Measurements from ENCODE around the gene C1QTNF8.

Gene C1QTNF8

GRCh38 chr16:1043881-1044451, 52.1 kb downstream of the C1QTNF8 start:
- H3K27ac Mint-ChIP-seq, result no peak overlapping the region
- H3K4me3 Mint-ChIP-seq, result no peak overlapping the region
- H3K36me3 Mint-ChIP-seq (ENCODE audit: low read depth), result no peaks in the 10 kb centered on the region
- intact Hi-C loops (cut with micrococcal nuclease), result no loop called here
- peaks cover 10% of the 10 kb centered on the region for H3K27me3 Mint-ChIP-seq
- peaks cover 11% of the 10 kb centered on the region for H3K9me3 Mint-ChIP-seq
- H3K4me1 Mint-ChIP-seq (ENCODE audit: low read depth), result no peaks in the 10 kb centered on the region

- Mint-ChIP-seq H3K36me3 (ENCODE audit: low read depth) (no peaks in the 10 kb centered on the region), H3K27me3 (peaks cover 5% of the 10 kb centered on the region), H3K4me1 (ENCODE audit: low read depth) (no peaks in the 10 kb centered on the region), H3K9me3 (peaks cover 11% of the 10 kb centered on the region), H3K4me3 (no peak overlapping the region), H3K27ac (no peak overlapping the region)
- intact Hi-C loops (cut with micrococcal nuclease), result no loop called here
Measured at GRCh38 chr16:1042866-1043265, 53.2 kb downstream of the C1QTNF8 start.

DNA sequence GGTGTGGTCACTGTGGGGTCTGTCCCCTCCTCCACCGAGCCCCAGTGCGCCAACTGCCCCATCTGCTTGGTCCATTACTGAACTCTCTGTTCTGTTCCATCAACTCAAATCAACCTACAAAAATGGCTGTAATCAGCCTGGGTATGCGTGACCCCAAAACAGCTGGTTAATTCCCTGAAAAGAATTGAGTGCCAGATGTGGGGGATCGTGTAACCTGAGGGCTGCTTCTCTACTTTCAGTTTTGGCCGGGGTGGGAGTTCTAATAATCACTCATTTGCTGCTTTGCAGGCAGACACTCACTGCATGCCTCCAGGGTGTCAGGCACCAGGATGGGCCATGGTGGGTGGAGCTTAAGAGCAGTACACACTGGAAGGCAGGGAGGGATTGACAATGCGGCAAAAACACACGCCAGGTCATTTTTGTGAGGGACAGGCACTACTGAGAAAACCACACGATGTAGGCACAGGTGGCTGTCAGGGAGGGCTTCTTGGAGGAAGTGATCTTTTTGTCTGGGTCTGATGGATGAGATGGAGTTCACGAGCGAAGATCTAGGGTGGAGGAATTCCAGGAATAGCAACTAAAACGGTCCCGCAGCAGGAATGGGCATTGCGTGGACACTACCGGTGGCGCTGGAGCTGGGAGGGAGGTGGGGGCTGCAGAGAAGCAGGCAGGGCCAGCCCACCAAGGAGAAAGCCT, 53.8 kb downstream of the C1QTNF8 start:
- Mint-ChIP-seq H3K27me3 (peaks cover 5% of the 10 kb centered on the region), H3K9me3 (peaks cover 11% of the 10 kb centered on the region), H3K4me3 (no peak overlapping the region), H3K27ac (no peak overlapping the region), H3K4me1 (ENCODE audit: low read depth) (no peaks in the 10 kb centered on the region), H3K36me3 (ENCODE audit: low read depth) (no peaks in the 10 kb centered on the region)
- intact Hi-C loops (cut with micrococcal nuclease), result no loop called here

DNA sequence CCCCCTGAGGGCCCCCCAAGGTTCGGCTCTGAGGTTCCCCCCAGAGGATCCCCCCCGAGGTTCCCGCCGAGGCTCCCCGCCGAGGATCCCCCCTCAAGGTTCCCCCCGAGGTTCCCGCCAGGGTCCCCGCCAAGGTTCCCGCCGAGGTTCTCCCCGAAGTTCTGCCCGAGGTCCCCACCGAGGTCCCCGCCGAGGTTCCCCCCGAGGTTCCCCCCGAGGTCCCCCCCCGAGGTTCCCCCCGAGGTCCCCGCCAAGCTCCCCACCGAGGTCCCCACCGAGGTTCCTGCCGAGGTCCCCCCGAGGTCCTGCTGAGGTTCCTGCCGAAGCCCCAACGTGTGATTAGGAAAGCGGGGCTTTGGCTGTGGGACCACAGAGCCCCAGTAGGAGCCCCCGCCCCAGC, 55.7 kb downstream of the C1QTNF8 start:
- Mint-ChIP-seq H3K27me3 (peaks cover 2% of the 10 kb centered on the region), H3K36me3 (ENCODE audit: low read depth) (no peaks in the 10 kb centered on the region), H3K27ac (no peak overlapping the region), H3K9me3 (peaks cover 11% of the 10 kb centered on the region), H3K4me1 (ENCODE audit: low read depth) (no peaks in the 10 kb centered on the region), H3K4me3 (no peak overlapping the region)
- intact Hi-C loops (cut with micrococcal nuclease), result no loop called here

GRCh38 chr16:1039762-1040161, 56.3 kb downstream of the C1QTNF8 start:
- Mint-ChIP-seq H3K27ac (no peak overlapping the region), H3K4me3 (no peak overlapping the region), H3K9me3 (peaks cover 11% of the 10 kb centered on the region), H3K4me1 (ENCODE audit: low read depth) (no peaks in the 10 kb centered on the region), H3K27me3 (peaks cover 2% of the 10 kb centered on the region), H3K36me3 (ENCODE audit: low read depth) (no peaks in the 10 kb centered on the region)
- intact Hi-C loops (cut with micrococcal nuclease), result no loop called here

GRCh38 chr16:1038932-1039331, 57.1 kb downstream of the C1QTNF8 start:
- Mint-ChIP-seq H3K27me3 (peaks cover 2% of the 10 kb centered on the region), H3K9me3 (peaks cover 11% of the 10 kb centered on the region), H3K36me3 (ENCODE audit: low read depth) (no peaks in the 10 kb centered on the region), H3K4me1 (ENCODE audit: low read depth) (no peaks in the 10 kb centered on the region), H3K27ac (no peak overlapping the region), H3K4me3 (no peak overlapping the region)
- intact Hi-C loops (cut with micrococcal nuclease), result no loop called here

Measured in dendritic cell treated with granulocyte-macrophage colony-stimulating factor and Interleukin-4, amounts not matched to agents 40 ng/mL and 50 ng/mL, for 4 days (primary cell).